Hematopoietic multipotent progenitor cell treated with erythropoietin and hydrocortisone succinate and interleukin-3 and kit ligand, for 17 days (in vitro differentiated cells): ENCODE results near the gene RAB40A.
"Not testable (repeated sequence)": the region's sequence is repeated elsewhere in the genome, so short reads cannot be mapped to it uniquely, and the experiment has no call there.

Experiments
- DNase-seq: peaks from one replicate; pipeline ENCODE4 v3.0.0-alpha.2; 2015; ENCODE audit warnings: low spot score

The RAB40A gene

DNA sequence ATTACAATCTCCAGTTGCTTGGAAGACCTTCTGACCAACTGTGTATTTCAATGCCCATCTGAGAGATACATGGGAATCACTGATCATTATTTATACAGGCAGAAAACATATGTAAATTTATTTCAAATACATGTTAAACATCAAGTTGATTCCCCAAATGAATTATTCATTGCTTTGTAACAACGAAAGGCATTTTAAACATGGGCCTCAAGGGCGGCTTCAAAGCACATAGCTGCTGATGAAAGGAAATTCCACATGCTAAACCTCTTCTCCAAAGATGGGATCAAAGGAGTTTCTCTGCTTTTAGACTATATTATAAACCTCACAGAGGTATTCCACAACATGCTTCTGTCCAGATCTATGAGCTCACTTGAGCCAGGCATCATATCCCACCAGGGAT is 4.3 kb upstream of the RAB40A start:
- no peak for DNase-seq

DNA sequence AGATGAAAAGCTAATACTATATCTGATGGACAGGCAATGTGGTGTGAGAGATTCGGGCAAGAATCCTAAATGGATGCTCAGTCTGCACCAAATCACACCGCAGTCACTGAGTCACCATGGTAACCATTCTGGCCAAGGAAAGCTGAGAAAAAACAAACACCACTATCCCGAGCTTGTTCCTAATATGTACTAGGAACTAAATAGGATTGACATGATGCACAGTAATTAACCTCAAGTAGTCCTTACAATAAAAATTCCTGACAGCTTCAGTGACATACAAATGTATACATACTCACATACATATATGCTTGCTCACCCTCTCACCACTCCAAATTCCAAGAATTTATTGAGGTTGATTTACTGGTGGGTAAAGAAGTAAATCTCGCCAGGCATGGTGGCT is 1.1 kb upstream of the RAB40A start:
- DNase-seq: no peak

DNA sequence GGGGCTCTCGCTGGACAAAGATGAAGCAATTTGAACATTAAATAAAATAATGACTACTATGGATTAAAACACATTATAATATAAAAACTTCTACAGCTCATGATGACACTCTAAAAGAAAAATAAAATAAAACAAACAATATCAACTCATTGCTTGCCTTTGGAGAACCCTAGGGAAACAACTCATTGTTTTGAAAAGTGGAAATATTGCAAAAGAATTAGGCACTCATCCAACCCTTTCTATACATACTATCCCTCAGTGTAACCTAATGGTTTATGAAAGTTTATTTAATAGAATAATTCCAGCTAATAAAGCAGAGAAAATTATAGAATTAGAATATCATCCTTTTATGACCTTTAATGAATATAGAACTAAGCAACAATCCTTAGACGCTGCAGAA is 718 bp downstream of the RAB40A start:
- no peak for DNase-seq

DNA sequence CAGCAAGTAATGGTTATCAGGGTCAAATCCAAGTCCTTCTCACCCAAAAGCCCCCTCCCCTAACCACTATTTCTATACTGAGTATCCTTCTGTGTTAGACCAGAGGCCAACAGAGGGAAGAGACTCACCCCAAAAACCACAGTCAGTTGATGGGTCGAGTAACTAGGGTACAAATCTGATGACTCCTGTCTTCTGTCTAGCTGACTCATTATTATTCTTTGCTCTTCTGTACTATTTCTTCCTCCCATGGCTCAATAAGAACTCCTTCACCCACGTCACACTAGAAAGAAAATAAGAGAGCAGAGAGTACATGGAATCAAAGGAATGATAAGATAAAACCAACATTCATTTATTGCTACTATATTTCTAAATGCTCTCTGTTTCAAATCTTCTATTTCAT is 2.0 kb downstream of the RAB40A start:
- DNase-seq: no peak

DNA sequence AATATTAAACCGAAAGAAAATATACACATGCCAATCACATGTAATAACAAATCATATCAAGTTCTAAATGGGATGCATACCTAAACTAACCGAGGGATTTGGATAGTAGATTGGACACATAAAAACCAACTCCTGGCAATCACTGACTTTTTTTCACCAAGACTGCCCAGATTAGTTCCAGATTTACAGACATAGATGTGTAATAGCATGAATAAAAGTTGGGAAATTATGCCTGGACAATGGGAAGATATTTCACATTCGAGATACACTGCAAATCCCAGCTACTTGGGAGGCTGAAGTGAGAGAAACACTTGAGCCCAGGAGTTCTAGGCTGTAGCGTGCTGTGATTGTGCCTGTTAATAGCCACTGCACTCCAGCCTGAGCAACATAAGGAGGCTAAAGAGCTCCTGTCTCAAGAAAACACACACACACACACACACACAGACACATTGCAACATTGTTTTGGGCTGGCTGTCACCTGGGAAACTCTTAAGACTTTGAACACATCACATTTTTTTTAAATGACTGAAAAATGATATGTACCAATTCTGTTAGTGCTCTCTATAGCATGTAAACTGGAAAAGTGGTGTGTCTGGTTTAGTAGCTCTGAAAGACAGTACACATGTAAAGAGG is 5.7 kb downstream of the RAB40A start:
- DNase-seq: no peak

DNA sequence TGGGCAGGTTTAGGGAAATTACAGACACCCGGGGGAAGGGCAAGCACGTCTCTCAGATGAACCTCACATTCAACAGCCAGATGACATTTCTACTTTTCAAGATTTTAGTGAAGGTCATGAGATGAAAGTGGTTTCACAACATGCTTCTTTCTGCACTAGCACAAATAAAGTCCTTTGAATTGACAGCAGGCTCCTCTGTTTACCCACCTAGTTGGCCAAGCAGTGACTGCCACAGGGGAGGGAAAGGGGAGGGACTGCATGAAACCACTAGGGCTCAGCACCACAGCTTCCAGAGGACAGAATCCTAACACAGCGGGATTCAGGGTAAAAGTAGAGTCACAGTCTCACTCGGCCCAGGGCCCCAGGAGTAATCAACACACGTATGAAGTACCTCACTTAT is 6.2 kb downstream of the RAB40A start:
- no peak for DNase-seq

DNA sequence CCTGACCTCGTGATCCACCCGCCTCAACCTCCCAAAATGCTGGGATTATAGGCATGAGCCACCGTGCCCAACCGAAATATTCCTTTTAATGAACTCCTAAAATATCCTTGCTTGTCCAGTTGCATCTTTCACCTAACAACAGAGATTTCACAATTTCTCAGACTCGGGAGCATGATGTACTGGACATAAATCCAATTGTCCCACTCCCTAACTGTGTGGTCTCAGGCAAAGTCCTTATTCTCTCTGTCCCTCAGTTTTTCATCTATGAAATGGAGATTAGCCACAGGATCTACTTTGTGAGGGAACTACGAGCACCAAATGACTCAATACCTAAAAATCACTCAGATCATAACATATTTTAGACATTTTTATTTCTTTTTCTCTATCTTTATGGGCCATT is 9.3 kb downstream of the RAB40A start:
- DNase-seq: no peak

DNA sequence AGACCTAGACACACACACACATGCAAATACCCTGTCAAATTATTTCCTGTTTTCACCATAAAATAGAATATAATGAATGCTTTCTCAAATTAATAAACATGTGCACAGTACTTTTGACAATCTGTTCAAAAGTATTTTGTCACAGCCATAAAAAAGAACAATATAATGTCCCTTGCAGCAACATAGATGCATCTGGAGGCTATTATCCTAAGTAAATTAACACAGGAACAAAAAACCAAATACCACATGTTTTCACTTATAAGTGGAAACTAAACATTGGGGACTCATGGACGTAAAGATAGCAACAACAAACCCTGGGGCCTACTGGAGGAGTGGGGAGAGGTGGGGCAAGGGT is 15.5 kb downstream of the RAB40A start:
- DNase-seq: no peak

DNA sequence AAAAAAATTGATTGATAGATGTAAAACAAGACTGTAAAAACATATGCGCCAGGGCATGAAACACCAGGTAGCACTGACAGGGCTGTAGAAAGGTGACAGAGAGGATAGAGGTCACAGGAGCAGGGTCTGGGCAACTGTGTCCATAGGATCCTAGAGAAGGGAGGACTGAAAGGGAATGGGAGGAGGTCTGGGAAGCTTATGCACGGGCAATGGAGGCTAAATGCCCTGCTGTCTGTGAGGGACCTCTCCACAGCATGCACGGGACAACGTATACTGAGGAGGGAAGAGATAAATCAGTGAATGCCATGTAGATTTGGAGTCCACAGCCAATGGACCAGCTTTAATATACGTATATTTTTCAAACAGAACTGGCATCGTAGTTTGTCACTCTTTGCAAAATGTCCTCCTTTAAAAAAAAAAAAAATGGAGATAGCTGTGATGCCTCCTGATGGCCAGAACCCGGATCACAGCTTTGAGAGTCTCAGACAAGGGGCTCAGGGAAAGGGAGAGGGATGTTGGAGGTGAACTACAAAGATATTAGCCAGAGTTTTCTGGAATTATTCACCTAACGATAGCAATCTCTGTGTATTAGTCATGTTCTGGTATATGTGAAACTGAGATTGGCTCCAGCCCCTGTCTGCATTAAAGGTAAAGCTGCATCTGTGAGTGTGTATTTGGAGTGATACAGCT is 16.0 kb downstream of the RAB40A start:
- DNase-seq: no peak

DNA sequence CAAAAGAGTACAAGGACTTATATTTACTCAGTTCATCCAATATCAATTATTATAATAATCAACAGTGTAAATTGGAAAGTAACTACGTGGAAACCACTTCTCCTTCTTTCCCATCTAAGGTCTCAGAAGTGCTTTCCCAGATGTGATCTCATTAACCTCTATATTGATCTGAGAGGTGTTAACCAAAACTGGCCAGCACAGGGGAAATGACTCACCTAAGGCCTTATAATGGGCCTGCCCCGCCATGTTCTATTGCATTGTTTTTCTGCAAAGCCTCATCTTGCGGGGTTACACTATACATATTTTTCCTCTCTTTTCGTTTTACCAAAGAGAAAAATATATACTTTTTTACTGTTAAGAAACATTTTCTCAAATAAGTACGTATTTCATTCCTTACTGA is 20.5 kb downstream of the RAB40A start:
- DNase-seq: no peak

DNA sequence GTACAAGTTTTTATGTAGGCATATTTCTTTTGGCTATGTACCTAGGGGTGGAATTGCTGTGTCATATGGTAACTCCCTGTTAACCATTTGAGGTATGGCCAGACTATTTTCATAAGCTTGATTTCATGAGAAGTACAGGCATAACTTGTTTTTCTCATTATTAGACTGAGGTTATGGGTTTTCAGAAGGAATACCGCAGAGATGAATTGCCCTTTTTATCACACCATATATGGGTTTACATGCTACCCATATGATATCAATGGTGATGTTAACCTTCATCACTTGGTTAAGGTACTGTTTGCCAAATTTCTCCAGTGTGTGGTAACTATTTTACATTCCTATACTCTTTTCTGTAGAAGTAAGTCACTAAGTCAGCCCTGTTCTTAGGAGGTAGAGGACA is 23.5 kb downstream of the RAB40A start:
- no peak for DNase-seq

DNA sequence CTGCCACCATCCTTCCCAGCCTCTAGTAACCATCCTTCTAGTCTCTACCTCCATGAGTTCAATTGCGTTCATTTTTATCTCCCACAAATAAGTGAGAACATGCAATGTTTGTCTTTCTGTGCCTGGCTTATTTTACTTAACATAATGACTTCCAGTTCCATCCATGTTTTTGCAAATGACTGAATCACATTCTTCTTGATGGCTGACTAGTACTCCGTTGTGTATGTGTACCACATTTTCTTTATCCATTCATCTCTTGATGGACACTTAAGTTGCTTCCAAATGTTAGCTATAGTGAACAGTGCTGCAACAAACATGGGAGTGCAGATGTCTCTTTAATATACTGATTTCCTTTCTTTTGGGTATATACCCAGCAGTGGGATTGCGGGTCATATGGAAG is 25.7 kb downstream of the RAB40A start:
- not testable (repeated sequence) for DNase-seq

DNA sequence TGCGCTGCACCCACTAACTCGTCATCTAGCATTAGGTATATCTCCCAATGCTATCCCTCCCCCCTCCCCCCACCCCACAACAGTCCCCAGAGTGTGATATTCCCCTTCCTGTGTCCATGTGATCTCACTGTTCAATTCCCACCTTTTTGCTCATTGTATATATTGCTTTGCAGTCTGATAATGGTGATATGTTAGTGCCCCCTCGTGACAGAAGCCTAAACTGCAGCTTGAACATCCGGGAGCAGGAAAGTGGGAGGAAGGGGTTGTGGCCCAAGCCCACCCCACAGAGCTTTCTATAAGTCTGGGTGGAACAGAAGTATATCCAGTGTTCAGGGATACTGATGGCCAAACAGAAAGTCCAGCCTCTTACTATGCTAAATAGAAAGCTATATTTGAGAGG is 29.6 kb downstream of the RAB40A start:
- peak; percentile 29 for DNase-seq

DNA sequence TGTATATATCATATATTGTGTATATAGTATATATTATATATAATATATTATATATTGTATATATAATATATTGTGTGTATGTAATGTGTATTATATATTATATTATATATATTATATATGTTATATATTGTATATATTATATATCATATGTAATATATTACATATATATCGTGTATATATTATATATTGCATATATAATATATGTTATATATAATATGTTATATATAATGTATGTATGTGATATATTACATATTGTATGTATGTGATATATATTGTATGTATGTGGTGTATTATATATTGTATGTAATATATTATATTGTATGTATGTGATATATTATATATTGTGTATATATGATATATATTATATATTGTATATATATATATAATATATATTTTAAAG is 30.5 kb downstream of the RAB40A start:
- DNase-seq: no peak

DNA sequence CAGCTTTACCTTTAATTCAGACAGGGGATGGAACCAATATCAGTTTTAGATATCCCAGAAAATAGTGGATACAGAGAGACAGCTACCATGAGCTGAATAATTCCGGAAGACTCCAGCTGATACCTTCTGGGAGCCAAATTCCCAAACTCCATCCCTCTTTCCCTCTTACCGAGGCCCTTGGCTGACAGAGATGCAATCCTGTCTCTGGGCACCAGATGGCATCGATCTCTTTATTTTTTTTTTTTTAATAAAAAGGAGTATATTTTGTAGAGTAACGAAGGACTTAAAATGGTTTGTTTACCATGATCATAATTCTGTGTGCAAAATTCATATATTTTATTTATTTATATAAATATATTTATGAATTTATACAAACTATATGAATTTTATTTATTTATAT is 31.0 kb downstream of the RAB40A start:
- DNase-seq: no peak

DNA sequence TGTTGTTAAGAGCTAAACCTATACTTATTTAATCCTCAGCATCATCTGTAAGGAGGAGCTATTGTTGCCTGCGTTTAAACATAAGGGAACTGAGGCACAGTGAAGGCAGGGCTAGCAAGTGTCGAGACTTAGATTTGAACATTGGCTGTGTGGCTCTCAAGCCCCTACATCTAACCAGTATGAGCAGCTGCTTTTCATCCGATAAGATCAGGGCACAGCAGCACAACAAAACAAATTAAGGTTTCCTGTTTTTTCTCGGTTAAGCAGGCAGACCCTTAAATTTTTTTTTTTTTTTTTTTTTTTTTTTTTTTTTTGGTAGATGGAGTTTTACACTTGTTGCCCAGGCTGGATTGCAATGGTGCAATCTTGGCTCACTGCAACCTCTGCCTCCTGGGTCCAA is 35.6 kb downstream of the RAB40A start:
- DNase-seq: no peak

DNA sequence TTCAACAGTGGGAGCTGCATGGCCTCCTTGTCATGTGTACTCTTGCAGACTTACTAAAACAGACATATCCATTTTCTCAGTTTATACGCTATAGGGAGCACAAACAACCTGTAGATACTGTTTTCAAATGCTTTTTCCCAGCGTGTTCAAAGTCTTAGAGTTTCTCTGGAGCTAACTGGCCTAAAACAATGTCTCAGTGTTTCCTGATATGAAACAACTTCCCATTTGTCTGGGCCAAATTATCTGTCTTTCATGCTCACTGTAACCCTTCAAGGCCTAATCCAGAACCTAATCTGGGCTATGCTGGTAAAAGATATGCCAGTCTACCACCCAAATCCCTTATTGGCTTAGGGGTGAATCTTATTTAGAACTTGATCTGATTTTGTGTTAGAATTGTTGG is 38.8 kb downstream of the RAB40A start:
- DNase-seq: no peak

DNA sequence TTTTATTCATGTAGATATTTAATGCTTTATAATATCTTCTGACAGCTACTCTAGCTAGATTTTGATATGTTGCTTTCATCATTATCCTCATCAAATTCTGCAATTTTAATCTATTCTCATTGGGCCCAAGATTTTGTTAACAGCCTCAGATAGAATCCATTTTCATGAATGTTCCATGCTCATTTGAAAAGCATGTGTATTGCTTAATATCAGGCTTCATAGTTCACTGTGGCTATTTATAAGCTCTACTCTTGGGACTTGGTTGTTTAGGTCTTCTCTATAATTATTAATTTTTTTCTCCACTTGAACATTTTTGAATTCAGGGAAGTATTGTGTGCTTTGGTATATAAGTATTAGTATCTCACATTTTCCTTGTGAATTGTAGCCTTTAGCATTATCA is 41.8 kb downstream of the RAB40A start:
- DNase-seq: no peak

DNA sequence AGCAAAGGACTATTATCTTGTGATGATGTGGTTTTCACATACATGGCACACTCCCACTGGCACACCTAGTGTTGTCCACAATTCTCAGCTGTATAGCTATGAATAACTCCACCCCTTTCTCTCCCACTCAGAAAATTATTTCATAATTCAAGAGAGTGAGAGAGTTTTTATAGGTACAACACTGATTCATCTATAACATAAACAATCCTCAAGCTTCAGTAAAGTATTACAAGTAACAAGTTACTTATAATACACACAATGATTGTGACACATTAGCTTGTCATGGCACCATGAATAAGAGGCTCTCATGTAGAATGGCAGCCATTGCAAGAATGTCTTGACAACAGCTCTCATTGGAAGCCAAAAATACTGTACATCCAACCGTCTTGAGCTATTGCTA is 43.9 kb downstream of the RAB40A start:
- DNase-seq: no peak

DNA sequence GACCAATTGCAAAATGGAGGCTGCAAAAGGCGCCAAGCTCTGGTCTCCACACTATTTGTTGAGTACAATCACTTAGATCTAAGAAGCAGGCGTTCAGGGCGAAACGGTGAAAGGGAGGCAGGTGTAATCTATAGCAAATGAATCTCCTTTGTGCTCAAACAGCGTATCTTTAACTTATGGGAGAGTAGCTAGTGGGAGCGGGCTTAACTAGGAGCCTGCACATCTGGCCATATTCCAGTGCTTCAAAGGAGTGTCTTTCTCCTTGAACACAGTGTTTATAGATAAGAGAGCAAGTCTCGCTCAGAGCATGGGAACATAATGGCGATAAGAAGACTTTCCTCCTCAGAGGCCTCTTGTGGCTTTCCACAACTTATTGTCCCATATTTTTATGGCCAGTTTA is 49.3 kb downstream of the RAB40A start:
- peak; percentile 9 for DNase-seq

DNA sequence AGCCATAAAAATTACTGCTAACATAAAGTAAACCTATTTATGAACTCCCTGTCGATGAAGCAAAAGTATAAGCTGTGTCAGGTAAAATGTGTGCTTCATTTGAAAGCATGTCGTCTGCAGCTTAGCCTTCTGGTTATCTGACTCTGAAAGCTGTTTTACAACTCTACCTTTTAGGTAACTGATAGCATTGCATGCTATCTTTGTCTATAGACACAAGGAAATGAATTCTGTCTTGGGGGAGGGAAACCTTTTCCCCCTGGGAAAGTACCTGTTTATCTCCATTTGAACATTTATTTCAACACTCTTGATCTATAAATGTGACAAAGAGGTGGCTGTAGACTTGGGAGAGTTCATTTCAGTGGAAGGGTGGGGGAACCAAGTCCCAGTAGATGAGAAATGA is 51.4 kb downstream of the RAB40A start:
- DNase-seq: peak; percentile 3

DNA sequence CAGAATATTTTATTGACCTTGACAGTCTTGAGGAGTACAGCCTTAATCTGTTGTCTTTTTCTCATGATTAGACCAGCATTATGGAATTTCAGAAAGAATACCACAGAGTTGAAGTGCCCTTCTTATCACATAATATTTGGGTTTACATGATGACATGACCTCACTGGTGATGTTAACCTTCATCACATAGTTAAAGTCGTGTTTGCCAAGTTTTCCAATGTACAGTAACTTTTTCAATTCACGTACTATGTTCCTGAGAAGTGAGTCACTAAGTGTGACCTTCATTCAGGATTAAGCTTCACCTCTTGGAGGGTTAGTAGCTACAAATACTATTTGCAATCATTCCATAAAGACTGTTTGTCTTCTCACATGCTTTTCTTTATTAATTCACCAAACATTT is 52.1 kb downstream of the RAB40A start:
- DNase-seq: no peak

DNA sequence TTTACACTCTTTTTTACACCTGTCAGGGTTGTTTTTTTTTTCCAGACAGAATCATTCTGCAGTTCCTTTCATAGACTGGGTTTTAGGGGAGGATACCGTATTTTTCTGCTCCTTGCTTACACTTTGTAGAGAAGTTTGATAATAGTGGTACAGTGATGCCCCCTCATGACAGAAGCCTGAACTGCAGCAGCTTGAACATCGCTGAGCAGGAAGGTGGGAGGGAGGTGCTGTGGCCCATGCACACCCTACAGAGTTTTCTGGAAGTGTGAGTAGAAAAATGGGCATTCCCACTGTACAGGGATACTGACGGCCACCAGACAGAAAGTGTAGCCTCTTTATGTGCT is 54.5 kb downstream of the RAB40A start:
- DNase-seq: peak; percentile 62

DNA sequence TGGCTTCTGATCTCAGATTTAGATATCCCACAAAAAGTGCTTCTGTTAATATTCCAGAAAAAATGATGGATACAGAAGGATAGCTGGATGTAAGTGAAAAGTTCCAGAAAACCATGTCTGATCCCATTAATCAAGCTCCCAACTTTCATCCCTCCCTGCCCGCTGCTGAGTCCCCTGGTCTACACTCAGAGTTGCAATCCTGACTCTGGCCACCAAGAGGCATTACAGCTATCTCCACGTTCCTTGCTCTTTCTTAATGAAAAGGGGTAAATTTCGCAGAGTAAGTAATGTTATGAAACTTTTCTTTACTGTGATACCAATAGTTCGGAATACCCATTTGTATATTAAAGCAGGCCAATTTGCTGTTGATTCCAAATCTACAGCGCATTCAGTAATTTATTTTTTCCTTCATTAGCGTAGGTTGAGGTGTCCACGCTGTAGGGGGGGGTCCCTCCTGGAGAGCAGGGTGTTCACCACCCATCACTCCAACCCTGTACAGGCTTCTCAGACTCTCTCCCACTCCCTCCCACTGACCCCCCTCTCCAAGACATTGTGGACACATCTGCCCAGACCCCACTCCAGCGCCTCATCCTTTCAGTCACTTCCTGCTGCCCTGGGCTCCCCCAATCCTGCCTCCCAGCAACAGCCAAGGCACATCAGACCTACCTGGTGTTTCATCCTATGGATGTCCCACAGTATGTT is 55.1 kb downstream of the RAB40A start:
- peak; percentile 37 for DNase-seq
